HG03066 (cell line): ENCODE results near the gene CPED1.
A peak's percentile ranks its signal among the peaks of the same experiment; 100 is the strongest.
"Not testable (repeated sequence)": the region's sequence is repeated elsewhere in the genome, so short reads cannot be mapped to it uniquely, and the experiment has no call there.

Experiments
- ATAC-seq: cut with Tn5 transposase; IDR thresholded peaks from one replicate; pipeline ENCODE4 v1.9.1; 2021; ENCODE audit warnings: low read depth; ENCODE audit not compliant: unreplicated experiment

The CPED1 gene

DNA sequence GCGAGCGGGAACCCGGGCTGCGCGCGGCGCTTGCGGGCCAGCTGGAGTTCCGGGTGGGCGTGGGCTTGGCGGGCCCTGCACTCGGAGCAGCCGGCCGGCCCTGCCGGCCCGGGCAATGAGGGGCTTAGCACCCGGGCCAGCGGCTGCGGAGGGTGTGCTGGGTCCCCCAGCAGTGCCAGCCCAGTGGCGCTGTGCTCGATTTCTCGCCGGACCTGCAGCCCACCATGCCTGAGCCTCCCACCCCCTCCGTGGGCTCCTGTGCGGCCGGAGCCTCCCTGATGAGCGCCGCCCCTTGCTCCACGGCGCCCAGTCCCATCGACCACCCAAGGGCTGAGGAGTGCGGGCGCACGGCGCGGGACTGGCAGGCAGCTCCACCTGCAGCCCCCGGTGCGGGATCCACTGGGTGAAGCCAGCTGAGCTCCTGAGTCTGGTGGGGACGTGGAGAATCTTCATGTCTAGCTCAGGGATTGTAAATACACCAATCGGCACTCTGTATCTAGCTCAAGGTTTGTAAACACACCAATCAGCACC lies 71.5 kb downstream of the CPED1 start:
- not testable (repeated sequence) for ATAC-seq

DNA sequence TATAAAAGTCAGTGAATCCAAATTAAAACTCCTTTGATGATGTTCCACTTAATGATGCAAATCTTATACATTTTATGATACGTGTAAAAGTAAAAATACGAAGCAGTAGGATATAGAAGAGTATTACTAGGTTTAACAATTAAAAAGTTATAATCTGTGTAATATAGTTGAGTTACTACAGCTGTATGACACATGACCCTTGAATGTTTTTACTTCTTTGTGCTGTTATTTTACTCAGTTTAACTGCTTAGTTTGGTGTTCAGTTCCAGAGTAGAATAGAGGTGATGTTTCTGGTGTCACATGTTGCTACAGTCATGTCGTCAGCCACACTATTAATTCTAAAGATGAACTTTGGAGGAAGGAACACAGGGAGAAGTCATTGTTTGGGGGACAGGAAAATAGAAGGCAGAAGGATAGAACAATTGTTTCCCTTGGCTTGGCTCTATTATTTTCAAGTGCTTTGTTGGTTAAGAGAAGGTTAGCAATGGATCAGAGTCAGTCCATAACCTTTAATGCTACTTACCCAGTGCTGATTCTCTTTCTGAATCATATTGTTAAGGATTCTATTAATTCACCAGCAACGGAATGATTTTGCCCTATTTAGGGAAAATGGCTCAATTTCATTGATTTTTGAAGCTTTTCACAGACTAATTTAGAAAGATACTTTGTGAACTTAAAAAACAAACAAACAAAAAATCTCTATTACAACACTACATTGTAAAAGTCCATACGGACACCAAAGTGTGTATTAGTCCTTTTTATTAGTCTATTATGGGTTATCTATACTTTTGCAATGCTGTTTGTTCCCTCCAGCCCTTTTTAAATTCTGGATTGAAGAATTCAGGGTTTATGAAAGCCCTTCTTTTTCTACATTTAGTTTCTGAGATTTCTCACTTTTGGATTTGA lies 73.4 kb downstream of the CPED1 start:
- ATAC-seq, result no peak

DNA sequence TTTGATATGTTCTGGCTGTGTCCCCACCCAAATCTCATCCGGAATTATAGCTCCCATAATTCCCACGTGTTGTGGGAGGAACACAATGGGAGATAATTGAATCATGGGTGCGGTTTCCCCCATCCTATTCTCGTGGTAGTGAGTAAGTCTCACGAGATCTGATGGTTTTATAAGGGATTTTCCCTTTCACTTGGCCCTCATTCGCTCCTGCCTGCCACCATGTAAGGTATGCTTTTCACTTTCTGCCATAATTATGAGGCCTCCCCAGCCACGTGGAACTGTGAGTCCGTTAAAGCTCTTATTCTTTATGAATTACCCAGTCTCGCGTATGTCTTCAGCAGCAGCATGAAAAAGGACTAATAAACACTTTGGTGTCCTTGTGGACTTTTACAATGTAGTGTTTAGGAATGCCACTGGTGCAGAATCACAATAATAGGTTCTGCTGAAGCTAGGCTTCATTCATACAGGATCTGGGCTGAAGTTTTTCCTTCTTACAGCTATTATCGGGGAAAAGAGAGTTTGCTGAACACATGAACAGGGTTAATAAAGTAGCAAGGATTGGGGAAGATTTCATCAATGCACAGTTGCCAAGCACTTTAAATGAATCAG lies 74.3 kb downstream of the CPED1 start:
- ATAC-seq, result no peak

DNA sequence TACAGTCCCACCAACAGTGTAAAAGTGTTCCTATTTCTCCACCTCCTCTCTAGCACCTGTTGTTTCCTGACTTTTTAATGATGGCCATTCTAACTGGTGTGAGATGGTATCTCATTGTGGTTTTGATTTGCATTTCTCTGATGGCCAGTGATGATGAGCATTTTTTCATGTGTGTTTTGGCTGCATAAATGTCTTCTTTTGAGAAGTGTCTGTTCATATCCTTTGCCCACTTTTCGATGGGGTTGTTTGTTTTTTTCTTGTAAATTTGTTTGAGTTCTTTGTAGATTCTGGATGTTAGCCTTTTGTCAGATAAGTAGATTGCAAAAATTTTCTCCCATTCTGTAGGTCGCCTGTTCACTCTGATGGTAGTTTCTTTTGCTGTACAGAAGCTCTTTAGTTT lies 79.2 kb downstream of the CPED1 start:
- ATAC-seq, result not testable (repeated sequence)

DNA sequence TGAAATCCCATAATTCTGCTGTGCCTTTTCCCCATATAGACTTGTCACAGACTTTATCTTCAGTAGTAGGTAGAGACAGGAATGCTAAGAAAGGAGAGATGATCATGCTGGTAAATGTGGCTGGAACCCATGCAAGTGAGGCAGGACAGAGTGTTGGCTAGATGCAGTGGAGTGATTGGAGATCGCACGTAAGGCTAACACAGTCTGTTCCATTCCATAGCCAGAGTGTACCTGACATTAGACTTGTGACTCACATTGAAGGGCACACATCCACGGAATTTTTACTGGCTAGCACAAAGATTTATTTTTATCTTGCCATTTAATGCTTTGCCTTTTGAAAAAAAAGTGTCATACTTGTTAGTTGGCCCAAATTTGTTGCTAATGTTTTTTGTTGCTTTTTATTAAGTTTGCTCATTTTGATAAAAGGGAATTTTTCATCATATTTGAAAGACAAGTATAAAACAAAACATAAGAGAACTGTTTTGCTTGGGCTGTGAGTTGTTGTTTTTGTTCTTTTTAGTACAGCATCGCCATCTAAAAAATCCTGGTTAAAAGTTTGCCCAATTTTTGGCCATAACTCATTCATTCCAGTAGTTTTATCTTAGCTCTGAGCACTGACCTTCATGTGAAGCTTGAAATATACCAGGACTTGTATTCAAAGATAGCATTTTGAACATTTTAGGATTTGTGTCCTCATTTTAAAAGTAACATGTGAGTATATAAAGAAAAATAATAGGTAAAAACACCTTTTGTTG lies 81.0 kb downstream of the CPED1 start:
- ATAC-seq, result no peak

DNA sequence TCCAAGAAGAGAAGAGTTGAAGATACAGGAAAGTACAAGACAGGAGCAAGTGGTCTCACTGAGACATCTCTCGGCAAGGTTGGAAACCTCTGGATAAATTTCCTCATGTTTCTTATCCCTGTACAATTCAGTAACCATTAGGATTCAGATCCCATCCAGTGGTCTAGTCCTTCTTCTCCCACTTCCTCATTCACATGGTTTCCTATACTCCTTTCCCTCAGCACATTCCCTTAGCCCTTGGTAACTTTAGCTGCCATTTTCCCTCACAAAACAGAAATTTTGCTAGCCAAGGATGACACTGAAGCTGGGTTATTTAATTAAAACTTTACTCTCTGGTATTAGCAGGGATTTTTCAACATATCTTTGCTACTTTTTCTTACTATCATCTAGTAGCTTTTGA lies 82.6 kb downstream of the CPED1 start:
- ATAC-seq, result no peak

DNA sequence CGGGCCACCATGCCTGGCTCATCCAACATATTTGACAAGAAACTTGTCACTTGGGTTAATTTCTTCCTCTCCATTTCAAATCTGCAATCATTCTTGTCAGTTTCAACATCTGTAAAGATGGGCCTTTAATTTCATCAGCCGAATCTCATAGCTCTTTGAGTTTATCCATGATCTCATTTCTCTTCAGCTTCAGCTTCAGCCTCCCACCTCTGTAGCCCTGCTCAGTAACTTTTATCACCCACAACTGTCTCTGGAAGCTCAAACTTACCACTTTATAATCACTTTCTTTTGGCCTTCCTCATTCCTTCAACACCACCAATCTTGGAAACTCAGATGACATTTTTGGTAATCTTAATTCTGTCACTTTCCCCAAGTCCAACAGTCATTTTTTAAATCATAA lies 83.2 kb downstream of the CPED1 start:
- no peak for ATAC-seq

DNA sequence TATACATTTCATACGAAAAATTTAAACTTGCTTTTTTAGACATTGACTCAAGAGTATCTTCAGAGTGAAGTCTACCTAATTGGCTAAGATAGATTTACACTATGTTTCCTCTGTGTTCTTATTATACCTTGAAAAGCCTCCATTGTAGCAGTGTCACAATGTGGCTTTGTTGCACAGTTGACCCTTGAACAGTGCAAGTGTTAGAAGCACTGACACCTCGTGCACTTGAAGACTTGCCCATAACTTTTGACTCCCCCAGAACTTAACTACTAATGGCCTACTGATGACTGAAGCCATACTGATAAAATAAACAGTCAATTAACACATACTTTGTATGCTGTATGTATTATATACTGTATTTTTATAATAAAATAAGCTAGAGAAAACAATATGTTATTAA lies 84.3 kb downstream of the CPED1 start:
- no peak for ATAC-seq

DNA sequence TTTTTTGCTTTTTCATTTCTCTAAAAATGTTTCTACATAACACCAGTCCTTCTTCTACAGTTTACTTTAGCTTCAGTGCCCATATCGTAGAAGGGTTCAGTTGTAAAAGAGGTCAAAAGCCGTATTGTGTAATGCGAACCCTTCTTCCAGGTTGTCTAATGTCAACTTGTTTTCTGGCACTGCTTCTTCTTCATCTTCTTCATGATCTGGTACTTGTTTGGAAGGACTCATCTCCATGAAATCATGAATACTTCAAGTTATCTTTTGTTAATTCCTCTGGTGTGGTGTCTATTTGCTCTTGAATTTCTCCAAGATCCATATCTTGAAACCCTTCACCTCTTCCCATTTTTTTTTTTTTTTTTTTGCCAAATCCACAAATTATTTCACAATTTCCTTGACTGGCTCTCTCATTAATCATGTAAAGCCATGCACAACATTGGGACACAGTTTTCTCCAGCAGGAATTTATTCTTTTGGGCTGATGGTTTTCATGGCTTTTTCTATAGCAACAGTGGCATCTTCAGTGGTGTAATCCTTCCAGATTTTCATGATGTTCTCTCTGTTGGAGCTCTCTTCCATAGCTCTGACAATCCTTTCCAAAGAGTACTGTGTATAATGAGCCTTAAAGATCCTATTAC lies 85.1 kb downstream of the CPED1 start:
- ATAC-seq, result no peak

DNA sequence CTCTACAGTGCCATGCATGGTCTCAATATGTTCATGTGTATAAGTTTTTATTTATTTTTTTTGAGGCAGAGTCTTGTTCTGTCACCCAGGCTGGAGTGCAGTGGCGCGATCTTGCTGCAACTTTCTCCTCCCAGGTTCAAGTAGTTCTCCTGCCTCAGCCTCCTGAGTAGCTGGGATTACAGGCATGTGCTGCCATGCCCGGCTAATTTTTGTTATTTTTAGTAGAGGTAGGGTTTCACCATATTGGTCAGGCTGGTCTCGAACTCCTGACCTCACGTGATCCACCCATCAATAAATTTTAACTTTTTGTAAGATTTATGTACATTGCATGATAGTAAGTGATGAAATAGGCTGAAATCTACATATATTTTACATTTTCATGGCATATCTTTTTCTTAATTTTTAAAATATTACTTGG lies 86.9 kb downstream of the CPED1 start:
- ATAC-seq, result not testable (repeated sequence)

DNA sequence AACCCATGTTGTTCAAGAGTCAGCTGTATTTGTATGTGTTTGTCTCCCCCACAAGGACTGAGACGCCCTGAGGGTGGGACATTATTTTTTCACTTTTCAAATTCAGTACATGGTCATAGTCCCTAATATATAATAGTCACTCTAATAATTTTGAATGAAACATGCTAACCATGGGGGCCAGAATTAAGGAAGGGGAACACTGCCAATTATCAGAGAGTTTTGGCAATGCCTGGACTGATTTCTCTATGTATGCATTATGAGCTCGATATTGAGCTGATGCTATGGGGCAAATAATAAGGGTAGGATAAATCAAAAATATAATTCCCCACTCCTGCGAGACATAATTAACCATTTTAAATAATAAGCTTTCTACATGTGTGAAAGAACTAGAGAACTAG lies 87.4 kb downstream of the CPED1 start:
- no peak for ATAC-seq

DNA sequence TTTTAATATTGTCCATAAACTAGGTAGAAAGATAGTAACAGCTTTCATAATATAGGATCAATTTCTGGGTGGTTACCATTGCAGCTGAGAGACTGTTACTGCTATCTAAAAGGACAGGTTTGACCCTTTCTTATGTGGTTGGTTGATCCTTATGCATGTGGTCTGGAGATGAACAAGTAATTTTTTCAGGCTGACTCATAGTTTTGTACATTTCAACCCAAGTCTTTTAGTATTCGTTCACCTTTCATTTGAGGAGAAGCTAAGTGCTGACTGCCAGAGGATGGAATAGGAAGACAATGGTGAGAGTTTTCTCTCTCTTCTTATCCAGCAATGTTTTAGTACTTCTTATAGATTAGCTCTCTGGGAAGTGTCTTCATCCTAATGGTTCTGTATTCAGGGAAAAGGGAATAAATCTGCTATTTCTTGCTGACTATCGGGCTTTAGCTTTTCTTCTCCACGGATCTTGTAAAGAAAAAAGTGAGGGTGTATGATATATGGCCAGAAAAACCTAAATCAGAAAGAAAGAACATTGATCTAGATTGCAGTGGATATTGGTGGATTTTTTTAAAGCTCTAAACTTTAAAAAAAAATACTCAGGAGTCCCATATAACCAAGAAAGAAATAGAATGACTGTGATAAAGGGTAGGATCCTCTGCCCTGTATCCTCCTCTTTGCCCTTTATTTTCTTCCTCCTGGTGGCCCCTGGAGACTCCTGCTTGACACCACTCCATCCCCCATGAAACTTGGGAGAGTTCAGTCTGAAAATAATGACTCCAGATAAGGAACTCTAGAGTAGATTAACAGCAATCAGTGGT lies 88.0 kb downstream of the CPED1 start:
- ATAC-seq, result no peak

DNA sequence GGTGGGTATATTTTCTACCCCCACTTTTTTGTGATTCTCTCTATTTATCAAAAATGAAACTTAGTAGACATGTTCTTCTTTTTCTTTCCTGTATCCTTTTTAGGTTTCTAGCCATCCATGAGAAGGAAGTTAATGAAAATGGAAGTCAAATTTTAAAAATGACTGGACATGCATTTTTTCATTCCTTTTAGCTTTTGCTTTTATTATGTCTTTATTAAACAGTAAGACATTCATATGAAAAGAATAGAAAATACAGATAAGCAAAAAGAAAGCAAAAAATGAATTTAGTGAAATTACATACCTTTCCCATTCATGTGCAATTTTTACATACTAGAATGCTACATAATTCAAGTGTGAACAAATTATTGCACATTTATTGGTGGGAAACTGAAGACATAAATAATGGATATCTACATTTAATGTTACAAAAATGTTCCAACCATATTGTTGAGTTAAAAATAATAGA lies 88.7 kb downstream of the CPED1 start:
- ATAC-seq, result no peak

DNA sequence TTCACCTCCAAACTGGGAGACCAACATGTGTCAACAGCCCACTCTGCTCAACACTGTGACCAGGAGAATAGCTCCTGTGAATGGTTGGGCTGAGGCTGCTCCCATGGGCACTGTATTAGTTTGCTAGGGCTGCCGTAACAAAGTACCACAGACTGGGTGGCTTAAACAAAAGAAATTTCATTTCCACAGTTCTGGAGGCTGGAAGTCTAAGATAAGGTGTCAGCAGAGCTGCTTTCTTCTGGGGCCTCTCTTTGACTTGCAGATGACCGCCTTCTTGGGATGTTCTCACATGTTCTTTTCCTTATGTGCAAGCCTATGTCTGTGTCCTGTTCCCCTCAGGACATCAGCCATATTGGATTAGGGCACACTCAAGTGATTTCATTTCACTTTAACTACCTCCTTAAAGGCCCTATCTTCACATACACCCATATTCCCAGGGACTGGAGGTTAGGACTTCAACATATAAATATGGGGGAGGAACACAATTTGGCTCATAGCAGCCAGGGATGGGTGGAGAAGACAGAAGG lies 90.3 kb downstream of the CPED1 start:
- ATAC-seq, result no peak

DNA sequence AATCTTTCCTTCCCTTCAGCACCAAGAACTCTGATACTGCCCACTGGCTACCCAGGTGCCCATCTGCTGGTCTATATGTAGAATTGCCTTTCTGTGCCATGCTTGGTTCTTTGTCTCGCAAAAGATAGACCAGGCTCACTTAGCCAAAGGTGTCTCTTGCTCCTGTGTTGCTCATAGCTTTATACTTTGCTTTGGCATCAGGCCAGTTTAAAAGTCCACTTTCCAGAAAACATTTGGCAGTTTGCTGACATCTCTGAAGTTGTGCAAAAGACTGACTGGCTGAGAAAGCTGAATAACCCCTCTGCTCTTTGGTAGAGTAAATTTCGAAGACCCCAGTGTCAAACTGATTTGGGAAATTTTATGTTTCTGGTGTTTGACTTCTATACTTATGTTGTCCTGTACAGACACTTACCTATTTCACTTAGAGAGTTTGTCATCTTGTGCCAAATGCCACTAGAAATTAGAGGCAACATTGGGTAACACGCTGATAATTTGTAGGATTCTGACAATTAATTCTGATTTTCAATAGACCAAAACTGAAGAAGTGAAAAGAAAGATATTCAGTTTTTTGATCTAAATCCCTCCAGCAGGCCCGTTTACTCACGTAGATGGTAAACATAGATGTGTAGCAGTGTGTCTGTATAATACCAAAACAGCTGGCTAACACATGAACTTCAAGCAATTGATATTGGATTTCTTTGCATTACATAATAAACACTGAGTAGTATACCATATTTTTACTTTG lies 91.1 kb downstream of the CPED1 start:
- no peak for ATAC-seq

DNA sequence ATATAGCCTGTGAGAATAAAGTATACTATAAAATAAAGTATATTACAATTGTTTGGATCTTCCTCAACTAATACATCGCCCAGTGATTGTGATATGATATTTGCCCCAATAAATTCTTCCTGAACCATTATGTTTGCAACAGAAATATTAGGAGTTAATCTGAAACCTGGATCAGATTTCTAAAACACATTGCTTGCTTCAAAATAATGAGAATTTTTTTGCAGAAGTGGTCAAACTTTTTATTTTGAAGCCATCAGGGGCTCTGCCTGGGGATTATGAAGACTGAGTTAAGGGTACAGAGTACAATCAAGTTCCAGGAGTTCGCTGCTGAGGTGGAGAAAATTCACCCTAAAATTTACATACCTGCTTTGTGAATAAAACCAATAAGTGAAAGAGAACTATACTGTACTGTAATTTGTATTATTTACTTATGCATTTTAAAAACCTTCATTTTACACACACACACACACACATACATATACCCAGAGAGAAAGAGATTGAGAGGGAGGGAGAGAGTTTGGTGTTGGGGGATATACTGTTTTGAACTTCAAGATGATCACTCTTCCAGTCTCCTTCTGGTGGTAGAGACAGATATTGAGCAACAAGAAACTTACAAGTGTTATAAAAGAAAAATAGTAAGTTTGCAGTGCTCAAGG lies 91.9 kb downstream of the CPED1 start:
- no peak for ATAC-seq

DNA sequence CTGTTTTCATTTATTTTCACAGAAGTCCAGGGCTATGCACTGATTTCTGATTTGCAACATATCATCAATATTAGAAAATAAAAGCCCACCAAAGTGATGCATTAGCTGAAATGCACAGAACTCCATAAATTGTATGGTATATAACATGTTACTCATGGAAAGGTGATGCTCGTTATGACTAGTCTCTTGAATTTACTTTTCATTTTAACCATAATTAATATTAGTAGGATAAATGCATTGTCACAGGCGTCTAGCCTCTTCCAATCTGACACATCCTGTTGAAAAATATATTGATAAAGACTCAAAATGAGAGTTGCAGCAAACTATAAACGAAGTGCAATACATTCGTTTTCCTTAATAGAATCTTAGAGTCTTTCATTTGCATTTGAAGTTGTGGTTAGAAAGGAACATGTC lies 92.4 kb downstream of the CPED1 start:
- ATAC-seq, result no peak

DNA sequence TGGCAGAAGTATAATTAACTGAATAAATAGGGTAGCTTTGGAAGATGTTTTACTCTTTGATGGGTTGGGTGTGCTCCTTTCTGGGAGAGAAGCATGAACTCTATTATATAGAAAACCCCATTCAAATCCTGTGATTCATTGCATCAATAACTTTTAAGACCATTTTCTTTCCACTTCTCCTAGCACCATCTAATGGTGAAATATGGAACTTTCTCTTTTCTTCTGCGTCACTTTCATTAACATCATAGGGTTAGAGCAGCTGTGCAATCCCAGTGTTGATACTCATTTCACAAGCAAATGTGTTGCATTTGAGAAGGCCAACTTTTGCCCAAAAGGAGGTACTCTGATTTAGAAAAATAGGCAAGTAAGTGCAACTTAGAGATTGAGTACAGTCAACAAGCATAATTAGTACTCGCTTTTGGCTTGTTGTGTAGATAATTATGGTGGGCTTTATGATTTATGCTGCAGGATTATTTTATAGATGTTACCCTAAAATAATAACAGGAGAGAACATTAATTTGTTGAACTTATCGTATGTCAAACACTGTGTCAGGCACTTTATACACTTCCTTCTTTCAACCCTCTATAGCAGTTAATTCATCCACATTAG lies 92.9 kb downstream of the CPED1 start:
- ATAC-seq, result peak; percentile 82
